GM18505 (cell line): ENCODE measurements around the gene PGAP6.
"Not testable (repeated sequence)": the region's sequence is repeated elsewhere in the genome, so short reads cannot be mapped to it uniquely, and the experiment has no call there.

ENCODE experiments used
- ATAC-seq: cut with Tn5 transposase; IDR thresholded peaks from one replicate; pipeline ENCODE4 v1.9.1; 2021; ENCODE audit not compliant: unreplicated experiment
- POLR2A ChIP-seq: IDR thresholded peaks from 4 replicates; pipeline ENCODE4 v1.6.1; 2011; ENCODE audit warnings: borderline replicate concordance; ENCODE audit not compliant: insufficient read depth, insufficient read length; ENCODE audit errors: extremely low read depth

The PGAP6 gene

DNA sequence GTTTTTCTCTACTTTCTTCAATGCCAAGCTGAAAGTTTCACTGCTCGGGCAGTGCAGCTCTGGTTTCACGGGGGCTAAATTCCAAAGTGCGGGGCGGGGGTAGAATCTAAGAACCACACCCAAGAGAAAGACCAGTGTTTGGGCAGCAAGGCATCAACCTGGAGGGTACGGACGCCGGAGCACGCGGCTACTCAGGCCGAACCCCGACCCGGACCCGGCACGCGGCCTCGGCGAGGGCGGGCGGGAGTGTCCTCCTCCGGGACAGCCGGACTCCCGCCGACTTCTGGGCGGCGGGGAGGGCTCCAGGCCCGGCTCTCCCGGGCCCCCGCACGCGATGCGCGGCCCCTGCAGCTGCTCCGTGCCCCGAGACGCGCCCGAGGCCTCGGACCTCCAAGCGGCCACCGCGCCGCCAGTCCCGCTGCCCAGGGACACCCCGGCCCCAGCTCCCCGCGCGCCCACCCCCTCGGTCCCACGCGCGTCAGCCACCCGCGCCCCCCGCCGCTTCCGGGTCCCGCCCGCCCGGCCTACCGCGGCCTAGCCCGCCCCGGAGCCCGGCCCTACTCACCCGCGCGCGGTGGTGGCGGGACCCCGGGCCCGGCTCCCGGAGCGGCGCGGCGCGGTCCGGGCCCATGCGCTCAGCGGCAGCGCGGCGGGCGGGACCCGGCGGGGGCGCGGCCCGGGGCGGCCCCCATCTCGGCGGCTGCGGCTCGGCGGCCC, 29.8 kb downstream of the PGAP6 start:
- TF ChIP-seq POLR2A: no peak
- peak; percentile 29 for ATAC-seq

DNA sequence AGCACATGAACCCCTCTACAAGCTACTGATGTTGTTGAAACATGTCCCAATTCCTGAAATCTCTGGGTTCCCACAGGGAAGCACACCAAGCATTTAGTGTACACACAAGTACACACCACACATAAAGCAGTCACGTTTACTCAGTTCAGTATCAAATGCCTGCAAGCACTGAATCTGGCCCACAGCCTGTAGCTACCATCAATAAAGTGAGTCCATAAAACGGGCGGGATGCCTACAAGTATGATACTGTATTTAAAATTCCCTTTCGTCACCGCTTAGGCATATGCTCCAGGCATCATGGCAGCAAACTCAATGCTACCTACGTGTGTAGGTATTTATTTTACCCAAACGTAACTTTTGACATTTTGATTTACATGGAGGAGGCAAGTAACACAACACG, 31.6 kb downstream of the PGAP6 start:
- no peak for TF ChIP-seq POLR2A
- no peak for ATAC-seq

DNA sequence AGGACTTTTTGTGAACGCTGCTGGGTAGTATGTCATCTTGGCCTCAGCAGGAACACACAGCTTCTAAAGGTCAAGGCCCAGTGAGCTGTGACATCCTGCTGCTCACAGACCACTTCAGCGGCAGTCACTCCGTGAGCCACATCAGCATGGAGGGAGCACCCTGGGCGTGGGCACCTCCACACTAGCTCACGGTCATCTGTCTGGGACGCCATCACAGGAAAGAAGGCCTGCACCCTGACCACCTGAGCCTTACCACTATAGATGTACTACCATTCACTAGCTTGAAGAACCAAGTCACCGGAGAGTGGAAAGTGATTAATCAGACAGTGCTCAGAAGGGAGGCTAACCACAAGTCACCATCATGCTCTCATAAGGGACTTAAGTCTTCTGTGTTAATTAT, 32.6 kb downstream of the PGAP6 start:
- no peak for ATAC-seq
- TF ChIP-seq POLR2A: no peak

DNA sequence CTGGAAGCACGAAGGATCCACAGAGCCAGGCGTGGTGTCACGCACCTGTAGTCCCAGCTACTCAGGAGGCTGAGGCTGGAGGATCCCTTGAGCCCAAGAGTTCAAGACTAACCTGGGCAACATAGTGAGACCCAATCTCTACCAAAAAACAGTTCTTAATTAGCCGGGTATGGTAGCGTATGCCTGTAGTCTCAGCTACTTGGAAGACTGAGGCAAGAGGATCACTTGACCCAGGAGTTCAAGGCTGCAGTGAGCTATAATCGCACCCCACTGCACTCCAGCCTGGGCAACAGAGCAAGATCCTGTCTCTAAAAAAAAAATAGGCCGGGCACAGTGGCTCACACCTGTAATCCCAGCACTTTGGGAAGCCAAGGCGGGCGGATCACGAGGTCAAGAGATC, 33.3 kb downstream of the PGAP6 start:
- ATAC-seq: not testable (repeated sequence)

DNA sequence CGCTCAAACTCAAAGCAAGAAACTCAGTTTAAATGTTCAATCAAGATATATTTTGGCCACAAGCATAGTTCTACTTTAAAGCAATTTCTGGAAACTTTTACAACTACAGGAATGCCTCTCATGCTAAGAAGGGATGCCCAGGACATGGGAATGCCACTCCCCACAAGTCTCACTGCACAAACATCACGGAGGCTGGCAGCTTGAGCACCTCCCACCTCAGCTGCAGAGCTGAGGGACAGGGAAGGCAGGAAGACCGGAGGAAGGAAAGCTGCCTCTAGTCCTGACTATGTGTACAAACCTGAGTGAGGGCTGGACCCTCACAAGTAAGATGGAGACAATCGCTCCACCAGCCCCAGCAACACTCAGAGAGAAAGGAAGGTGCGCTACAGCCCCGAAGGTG, 34.6 kb downstream of the PGAP6 start:
- no peak for TF ChIP-seq POLR2A
- no peak for ATAC-seq

DNA sequence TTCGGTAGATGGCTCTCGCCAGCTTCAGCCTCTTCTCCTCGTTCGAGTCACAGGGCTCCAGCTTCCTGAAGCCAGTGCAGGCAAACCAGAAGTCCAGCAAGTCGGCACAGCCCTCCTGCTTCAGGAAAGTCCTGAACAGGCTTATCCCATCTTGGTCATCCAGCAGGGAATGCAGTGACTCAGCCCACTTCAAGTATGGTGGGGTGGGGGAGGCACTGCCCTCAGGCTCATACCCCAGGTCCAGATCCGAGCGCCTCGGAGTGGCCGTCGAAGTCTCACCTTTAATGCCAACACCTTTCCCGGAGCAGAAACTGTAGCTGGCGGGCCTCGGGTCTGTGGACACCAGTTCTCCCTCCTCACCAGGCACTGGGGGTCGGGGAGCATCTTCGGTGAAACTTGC, 35.2 kb downstream of the PGAP6 start:
- TF ChIP-seq POLR2A: no peak
- ATAC-seq: no peak

DNA sequence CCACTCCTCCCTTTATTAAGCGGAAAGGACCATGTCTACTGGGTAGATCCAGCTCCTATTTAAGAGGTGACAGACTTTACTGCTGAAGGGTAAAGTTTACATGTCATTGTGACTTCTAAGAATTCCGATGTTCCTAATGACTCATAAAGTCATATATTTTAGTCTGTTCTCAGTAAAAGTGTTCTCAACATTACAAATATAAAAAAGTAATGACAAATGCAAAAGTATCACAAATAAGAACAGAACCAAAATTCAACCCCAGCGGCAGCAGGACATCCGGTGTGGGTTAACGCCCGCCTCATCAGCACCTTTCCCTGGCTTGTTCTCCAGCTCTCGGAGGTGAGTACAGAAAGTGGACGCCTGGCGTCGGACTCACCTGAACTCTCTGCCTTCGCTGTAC, 36.0 kb downstream of the PGAP6 start:
- ATAC-seq: no peak
- no peak for TF ChIP-seq POLR2A

DNA sequence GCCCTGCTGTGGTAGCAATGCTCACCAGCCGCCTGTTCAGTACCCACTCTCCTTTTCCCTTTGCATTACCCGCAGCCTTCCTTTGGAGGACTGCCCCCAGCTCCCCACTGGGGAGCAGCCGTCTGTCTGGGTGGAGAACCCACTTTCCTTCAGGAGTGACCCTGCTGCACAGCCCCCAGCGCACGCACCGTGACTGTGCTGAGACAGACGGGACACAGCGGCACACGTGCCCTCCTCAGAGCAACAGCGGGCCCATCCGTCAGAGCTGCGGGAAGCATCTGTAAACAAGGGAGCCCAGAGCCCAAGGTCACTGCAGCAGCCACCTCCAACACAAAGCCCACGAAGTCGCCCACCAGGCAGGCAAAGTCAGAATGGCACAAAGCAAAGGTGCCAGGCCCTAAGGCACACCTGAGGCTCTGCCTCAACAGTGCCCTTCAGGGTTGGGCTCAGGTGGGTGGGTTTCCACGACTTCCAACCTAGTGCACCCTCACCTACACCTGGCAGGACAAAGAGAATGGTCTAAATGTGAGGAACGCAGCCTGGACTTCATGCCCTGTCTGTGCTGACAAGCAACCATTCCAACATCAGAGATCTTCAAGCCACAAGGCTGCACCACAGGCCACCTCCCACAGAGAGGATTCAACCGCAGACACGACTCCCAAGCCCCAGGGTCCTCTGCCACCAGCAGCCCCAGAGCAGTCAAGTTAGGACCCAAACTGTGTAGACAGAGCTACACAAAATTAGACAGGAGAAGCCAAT, 39.1 kb downstream of the PGAP6 start:
- no peak for ATAC-seq
- TF ChIP-seq POLR2A: no peak

DNA sequence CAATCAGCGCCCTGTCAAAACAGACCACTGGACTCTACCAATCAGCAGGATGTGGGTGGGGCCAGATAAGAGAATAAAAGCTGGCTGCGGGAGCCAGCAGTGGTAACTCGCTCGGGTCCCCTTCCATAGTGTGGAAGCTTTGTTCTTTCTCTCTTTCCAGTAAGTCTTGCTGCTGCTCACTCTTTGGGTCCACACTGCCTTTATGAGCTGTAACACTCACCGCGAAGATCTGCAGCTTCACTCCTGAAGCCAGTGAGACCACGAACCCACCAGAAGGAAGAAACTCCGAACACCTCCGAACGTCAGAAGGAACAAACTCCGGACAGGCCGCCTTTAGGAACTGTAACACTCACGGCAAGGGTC, 39.8 kb downstream of the PGAP6 start:
- not testable (repeated sequence) for ATAC-seq

DNA sequence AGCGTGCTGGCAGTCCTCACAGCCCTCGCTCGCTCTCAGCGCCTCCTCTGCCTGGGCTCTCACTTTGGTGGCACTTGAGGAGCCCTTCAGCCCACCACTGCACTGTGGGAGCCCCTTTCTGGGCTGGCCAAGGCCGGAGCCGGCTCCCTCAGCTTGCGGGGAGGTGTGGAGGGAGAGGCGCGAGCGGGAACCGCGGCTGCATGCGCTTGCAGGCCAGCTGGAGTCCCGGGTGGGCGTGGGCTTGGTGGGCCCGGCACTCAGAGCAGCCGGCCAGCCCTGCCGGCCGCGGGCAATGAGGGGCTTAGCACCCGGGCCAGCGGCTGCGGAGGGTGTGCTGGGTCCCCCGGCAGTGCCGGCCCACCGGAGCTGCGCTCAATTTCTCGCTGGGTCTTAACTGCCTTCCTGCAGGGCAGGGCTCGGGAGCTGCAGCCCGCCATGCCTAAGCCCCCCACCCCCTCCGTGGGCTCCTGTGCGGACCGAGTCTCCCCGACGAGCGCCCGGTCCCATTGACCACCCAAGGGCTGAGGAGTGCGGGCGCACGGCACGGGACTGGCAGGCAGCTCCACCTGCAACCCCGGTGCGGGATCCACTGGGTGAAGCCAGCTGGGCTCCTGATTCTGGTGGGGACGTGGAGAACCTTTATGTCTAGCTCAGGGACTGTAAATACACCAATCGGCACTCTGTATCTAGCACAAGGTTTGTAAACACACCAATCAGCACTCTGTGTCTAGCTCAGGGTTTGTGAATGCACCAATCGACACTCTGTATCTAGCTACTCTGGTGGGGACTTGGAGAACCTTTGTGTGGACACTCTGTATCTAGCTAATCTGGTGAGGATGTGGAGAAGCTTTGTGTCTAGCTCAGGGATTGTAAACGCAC, 40.4 kb downstream of the PGAP6 start:
- ATAC-seq: not testable (repeated sequence)

DNA sequence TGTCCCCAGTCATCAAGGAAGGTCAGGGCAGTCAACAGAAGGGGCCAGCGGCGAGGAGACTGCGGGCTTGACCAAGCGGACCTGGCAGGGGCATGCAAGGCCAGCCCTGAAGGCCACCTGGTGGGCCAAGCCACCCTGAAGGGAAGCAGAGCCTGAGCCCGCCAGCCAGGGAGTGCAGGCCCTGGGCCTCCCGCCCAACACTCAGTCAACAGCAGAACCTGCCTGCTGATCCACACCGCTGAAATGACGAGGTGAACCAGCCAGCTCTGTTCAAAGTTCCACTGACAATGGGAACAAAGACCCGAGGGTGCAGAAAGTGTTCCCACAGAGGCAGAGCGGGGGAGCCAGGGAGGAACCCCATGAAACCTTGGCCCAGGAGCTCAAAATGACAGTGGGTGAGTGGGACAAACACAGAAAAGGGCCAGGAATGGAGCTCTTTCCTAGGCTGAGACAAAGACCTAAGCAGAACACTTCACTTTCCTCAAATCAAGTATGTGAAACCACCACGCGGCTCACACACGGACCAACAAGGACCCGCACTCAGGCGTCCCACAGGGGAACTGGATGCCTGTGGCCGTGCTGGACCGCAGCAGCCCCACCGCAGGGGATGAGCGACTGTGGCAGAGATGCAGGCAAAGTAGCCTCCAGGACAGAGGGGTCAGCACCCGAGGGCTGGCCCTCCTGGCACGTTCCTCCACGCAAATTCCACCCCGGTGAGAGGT, 41.2 kb downstream of the PGAP6 start:
- no peak for TF ChIP-seq POLR2A
- no peak for ATAC-seq

DNA sequence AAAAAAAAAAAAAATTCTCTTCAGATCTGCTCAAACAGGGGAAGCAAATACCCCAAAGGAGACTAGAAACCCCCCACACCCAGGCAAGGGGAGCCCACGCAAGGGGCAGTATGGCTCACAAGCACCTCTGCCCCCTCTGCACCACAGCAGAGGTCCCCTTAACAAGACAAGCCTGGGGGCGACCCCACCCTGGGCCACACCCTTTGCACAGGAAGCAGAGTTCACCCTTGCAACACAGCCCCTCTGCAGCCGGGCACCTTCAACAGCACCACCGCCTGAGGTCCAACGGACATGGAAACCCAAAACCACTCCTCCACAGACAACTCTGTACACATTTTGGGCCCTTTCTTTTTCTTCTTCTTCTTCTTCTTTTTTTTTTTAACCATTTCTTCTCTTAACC, 42.1 kb downstream of the PGAP6 start:
- ATAC-seq: no peak

DNA sequence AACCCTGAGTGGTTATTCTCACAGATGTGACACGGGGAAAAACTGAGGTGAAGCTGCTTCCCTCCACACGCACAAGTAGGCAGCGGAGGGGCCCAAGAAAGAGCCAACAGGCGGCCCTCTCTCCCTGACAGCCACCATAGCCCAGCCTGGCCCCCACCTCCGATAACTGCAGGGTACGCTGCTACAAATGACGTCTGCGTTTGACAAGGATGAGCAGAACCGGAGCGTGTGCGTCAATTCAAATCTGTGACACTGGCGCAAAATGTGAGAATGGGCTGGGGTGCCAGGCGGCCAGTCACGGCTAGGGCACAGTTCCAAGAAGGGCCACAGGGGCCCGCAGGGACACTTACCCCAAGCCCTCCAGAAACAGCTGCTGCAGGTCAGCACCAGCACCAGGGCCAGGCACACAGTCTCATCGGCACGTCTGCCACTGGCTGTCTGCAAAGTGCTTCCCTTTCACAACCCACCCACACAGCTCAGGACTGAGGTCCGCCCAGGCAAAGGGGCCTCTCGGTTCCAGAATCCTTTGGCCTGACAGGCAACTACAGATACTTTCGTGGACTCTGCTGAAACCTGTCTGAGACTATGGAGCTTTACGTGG, 43.7 kb downstream of the PGAP6 start:
- no peak for ATAC-seq
- TF ChIP-seq POLR2A: no peak

More for the DNA sequence above, 42.1 kb downstream of the PGAP6 start:
- TF ChIP-seq POLR2A: no peak
